ENCODE data around the gene BAIAP2. TPM values are rescaled to one million over a fixed set of nuclear protein-coding genes. Genes with fewer than 3 reads are reported as not detected.

Gene BAIAP2
- total and polyA plus RNA-seq, 10 of the 15 experiments (the other 5 are each of a cell fraction or from before 2014, with no cell fraction given) = 0.15 to 1.2 (median 0.46) TPM; not detected in 2

DNA sequence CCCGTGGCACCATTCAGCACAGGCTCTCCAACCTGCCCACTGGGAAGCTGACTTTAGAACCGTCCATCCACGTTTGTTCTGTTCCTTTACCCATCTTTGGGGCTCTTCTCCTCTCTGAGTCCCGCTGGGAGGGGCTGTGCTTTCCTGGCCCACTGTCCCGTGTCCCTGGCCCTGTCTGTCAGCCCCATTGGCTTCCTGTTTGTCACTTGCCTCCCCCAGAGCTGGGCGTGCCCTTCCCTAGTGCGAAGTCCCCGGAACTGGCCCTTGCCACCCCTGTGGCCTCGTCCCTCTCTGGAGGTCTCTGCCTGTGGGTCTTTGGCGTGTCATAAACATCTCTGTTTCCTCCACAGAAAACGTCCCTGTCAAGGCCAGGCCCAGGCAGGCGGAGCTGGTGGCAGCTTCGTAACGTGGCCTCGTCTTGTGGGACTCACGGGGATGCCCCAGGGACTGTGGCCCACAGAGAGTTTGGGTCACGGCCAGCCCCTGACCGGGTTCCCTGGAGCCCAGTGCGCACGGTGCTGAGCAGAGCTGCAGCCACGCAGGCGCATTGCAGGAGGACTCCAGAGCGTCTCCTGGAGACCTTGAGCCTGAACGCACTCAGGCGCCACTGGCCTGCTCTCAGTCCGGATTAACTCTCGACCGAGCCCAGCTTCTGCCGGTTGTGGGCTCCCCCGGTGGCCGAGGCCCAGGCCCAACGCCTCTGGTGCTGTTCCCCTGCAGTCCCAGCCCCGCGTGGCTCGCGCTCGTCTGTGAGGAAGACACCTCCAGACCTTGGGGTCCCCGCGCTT is 36.0 kb upstream of the BAIAP2 start (continued):
- TF ChIP-seq SMARCA5 (IDR thresholded peaks at IDR 0.05) (no peak), RB1 (IDR thresholded peaks at IDR 0.05; ENCODE audit: borderline replicate concordance) (no peak)

DNA sequence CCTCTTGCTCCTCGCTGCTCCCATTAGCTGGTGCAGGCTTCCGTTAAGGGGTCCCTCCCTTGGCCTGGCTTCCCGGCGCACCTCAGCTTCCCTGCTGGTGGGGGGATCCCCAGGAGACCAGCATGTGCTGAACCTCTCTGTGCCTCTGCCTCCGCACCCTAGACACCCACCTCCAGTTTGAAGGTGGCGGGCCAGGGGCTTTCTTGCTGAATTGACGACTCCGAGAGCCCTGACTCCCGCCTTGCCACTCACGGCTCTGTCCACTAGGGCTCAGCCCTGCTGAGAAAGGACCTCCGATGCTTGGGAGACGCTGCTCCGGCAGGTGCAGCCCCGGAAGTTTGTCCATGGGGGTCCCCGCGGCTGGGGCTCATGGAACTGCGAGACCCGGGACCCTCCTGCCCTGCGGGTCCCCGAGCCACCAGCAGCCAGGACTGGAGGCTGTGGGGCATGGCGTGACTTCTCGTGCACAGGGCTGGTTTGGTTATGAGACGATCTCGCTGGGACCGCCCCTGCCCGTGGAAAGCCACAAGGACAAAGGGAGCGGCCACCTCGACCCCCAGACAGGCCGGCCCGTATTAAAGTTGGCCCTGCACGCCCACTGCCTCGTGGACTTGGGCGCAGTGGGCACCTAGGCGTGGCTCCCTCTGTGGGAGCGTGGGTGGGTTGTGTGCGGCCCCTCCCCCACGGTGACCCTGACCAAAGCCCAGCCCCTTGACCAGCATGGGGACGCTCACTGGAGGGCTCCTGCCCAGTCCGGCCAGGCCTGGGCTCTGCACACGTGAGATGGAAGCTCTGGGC is 35.2 kb upstream of the BAIAP2 start:
- FAIRE-seq (no peak), DNase-seq (ENCODE audit: low read depth, low spot score) (no peak)
- SMC1A ChIA-PET (ENCODE audit: uncharacterized antibody, unreplicated experiment) = no interaction called here

More for the DNA sequence above, 35.2 kb upstream of the BAIAP2 start:
- in situ Hi-C loops (cut with MboI) = loop anchor here (25.0 kb wide), 1 partner anchor 238 kb away; the partner anchor contains the start of genes NDUFAF8 and TEPSIN
- intact Hi-C loops (cut with micrococcal nuclease; ENCODE audit: unreplicated experiment) = no loop called here
- Histone ChIP-seq H3K27ac (ENCODE audit: control insufficient read depth, insufficient read depth) (no peak overlapping the region), H3K79me2 (ENCODE audit: control insufficient read depth, insufficient read depth, low read length) (no peaks in the 10 kb centered on the region), H3K4me3 (no peak overlapping the region), H3K4me2 (ENCODE audit: control insufficient read depth, insufficient read depth) (no peak overlapping the region), H3K4me1 (ENCODE audit: control insufficient read depth, insufficient read depth, low read length) (no peaks in the 10 kb centered on the region), H3K27me3 (replicated peaks in 1 of 2; ENCODE audit: control insufficient read depth in 2 of 2, insufficient read depth in 2 of 2, low read length in 1 of 2) (peaks cover 0 to 5% of the 10 kb centered on the region in 2 experiments; a peak in 3 of 4 replicates), H4K20me1 (ENCODE audit: control insufficient read depth, insufficient read depth) (no peaks in the 10 kb centered on the region; the same call in 1 of the 2 replicates), H3K9me3 (replicated peaks; ENCODE audit: control insufficient read depth, insufficient read depth, low read length) (no peaks in the 10 kb centered on the region), H3K9ac (ENCODE audit: control insufficient read depth, insufficient read depth, low read length) (no peak overlapping the region), H3K36me3 (ENCODE audit: control insufficient read depth in 2 of 2, insufficient read depth in 2 of 2, low read length in 1 of 2) (peaks cover 2 to 8% of the 10 kb centered on the region in 2 experiments; a peak in 3 of 4 replicates), H2AFZ (ENCODE audit: control insufficient read depth, low read depth, low read length) (no peak overlapping the region)
- ChIA-PET CTCF (no interaction called here), RAD21 (ENCODE audit: unreplicated experiment) (no interaction called here), POLR2A (no interaction called here)
- WGBS (ENCODE audit: insufficient coverage, insufficient replicate concordance, low lambda C conversion rate, missing lambda C conversion rate) = 90% methylated on average over 40 of the region's 40 CpGs
- no peak for ATAC-seq
- BruUV-seq (replicated peaks) = no TSS peak
- TF ChIP-seq BMI1 (IDR thresholded peaks at IDR 0.05; ENCODE audit: borderline replicate concordance) (no peak), RAD21 (IDR thresholded peaks at IDR 0.05; ENCODE audit: insufficient read depth, low read depth, low read length) (no peak)
- TF ChIP-seq, protein P1, sequence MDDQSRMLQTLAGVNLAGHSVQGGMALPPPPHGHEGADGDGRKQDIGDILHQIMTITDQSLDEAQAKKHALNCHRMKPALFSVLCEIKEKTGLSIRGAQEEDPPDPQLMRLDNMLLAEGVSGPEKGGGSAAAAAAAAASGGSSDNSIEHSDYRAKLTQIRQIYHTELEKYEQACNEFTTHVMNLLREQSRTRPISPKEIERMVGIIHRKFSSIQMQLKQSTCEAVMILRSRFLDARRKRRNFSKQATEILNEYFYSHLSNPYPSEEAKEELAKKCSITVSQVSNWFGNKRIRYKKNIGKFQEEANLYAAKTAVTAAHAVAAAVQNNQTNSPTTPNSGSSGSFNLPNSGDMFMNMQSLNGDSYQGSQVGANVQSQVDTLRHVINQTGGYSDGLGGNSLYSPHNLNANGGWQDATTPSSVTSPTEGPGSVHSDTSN (IDR thresholded peaks at IDR 0.05; ENCODE audit: insufficient replicate concordance, low read depth, low read length) = no peak
- TF ChIP-seq, protein P2, sequence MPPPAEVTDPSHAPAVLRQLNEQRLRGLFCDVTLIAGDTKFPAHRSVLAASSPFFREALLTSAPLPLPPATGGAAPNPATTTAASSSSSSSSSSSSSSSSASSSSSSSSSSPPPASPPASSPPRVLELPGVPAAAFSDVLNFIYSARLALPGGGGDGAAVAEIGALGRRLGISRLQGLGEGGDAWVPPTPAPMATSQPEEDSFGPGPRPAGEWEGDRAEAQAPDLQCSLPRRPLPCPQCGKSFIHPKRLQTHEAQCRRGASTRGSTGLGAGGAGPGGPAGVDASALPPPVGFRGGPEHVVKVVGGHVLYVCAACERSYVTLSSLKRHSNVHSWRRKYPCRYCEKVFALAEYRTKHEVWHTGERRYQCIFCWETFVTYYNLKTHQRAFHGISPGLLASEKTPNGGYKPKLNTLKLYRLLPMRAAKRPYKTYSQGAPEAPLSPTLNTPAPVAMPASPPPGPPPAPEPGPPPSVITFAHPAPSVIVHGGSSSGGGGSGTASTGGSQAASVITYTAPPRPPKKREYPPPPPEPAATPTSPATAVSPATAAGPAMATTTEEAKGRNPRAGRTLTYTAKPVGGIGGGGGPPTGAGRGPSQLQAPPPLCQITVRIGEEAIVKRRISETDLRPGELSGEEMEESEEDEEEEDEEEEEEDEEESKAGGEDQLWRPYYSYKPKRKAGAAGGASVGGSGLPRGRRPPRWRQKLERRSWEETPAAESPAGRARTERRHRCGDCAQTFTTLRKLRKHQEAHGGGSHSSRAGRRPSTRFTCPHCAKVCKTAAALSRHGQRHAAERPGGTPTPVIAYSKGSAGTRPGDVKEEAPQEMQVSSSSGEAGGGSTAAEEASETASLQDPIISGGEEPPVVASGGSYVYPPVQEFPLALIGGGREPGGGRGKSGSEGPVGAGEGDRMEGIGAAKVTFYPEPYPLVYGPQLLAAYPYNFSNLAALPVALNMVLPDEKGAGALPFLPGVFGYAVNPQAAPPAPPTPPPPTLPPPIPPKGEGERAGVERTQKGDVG (CRISPR knock-in tag; IDR thresholded peaks at IDR 0.05) = no peak
- TF ChIP-seq, protein P3, sequence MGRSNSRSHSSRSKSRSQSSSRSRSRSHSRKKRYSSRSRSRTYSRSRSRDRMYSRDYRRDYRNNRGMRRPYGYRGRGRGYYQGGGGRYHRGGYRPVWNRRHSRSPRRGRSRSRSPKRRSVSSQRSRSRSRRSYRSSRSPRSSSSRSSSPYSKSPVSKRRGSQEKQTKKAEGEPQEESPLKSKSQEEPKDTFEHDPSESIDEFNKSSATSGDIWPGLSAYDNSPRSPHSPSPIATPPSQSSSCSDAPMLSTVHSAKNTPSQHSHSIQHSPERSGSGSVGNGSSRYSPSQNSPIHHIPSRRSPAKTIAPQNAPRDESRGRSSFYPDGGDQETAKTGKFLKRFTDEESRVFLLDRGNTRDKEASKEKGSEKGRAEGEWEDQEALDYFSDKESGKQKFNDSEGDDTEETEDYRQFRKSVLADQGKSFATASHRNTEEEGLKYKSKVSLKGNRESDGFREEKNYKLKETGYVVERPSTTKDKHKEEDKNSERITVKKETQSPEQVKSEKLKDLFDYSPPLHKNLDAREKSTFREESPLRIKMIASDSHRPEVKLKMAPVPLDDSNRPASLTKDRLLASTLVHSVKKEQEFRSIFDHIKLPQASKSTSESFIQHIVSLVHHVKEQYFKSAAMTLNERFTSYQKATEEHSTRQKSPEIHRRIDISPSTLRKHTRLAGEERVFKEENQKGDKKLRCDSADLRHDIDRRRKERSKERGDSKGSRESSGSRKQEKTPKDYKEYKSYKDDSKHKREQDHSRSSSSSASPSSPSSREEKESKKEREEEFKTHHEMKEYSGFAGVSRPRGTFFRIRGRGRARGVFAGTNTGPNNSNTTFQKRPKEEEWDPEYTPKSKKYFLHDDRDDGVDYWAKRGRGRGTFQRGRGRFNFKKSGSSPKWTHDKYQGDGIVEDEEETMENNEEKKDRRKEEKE (IDR thresholded peaks at IDR 0.05) = no peak
- TF ChIP-seq, protein P4, sequence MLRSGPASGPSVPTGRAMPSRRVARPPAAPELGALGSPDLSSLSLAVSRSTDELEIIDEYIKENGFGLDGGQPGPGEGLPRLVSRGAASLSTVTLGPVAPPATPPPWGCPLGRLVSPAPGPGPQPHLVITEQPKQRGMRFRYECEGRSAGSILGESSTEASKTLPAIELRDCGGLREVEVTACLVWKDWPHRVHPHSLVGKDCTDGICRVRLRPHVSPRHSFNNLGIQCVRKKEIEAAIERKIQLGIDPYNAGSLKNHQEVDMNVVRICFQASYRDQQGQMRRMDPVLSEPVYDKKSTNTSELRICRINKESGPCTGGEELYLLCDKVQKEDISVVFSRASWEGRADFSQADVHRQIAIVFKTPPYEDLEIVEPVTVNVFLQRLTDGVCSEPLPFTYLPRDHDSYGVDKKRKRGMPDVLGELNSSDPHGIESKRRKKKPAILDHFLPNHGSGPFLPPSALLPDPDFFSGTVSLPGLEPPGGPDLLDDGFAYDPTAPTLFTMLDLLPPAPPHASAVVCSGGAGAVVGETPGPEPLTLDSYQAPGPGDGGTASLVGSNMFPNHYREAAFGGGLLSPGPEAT (IDR thresholded peaks at IDR 0.05; ENCODE audit: low read depth) = no peak
